ENCODE data around the gene AGR3. TPM values are rescaled to one million over a fixed set of nuclear protein-coding genes. Genes with fewer than 3 reads are reported as not detected.

The AGR3 gene

Small RNA genes lying within 50 kb of the gene (small RNA-seq; reads per million reads assigned to genes)
- not detected for gene AC098592.2 (ENCODE audit: insufficient read depth)

All from neuronal stem cell (in vitro differentiated cells).